GM10266 (cell line): ENCODE measurements around the gene RASGRP1.

ENCODE experiments used
- DNase-seq: peaks from one replicate; pipeline ENCODE4 v3.0.0; 2012; ENCODE audit errors: extremely low spot score
- TF ChIP-seq, protein P1 (sequence below): IDR thresholded peaks from 2 replicates; pipeline ENCODE4 v1.5.1; 2012; ENCODE audit warnings: mild to moderate bottlenecking, low read depth; ENCODE audit not compliant: control insufficient read depth, insufficient read depth; ENCODE audit errors: missing control alignments

RASGRP1 gene

DNA sequence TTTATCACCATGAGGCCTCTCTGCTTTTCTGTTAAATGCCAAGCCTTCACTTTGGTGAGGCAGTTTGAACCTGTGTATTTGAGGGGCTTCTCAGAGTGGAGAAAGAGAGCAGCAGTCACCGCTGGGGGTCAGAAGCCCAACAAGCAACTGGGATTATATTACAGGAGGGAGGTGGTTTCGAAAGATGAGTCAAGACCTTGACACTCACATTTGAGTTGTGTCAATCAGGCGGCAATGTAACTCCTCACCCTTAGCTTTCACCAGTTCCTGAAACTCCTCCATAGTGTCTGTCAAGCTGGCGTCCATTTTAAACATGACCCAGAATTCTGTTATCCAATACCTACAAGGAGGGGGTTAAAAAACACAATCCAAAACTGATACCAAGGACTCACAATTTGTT is 46.5 kb downstream of the RASGRP1 start:
- DNase-seq, result no peak
- TF ChIP-seq, protein P1, sequence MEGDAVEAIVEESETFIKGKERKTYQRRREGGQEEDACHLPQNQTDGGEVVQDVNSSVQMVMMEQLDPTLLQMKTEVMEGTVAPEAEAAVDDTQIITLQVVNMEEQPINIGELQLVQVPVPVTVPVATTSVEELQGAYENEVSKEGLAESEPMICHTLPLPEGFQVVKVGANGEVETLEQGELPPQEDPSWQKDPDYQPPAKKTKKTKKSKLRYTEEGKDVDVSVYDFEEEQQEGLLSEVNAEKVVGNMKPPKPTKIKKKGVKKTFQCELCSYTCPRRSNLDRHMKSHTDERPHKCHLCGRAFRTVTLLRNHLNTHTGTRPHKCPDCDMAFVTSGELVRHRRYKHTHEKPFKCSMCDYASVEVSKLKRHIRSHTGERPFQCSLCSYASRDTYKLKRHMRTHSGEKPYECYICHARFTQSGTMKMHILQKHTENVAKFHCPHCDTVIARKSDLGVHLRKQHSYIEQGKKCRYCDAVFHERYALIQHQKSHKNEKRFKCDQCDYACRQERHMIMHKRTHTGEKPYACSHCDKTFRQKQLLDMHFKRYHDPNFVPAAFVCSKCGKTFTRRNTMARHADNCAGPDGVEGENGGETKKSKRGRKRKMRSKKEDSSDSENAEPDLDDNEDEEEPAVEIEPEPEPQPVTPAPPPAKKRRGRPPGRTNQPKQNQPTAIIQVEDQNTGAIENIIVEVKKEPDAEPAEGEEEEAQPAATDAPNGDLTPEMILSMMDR, result no peak

- TF ChIP-seq, protein P1, result no peak
- no peak for DNase-seq
Observed at GRCh38 chr15:38517312-38517975, 47.2 kb downstream of the RASGRP1 start.

GRCh38 chr15:38516626-38517025 is 48.0 kb downstream of the RASGRP1 start:
- no peak for DNase-seq
- TF ChIP-seq, protein P1, result no peak

GRCh38 chr15:38514601-38515000 is 50.0 kb downstream of the RASGRP1 start:
- DNase-seq, result no peak
- TF ChIP-seq, protein P1, result no peak

- TF ChIP-seq, protein P1, result no peak
- DNase-seq, result no peak
Observed at GRCh38 chr15:38512901-38513300, 51.7 kb downstream of the RASGRP1 start.

- TF ChIP-seq, protein P1, result no peak
- DNase-seq, result no peak
Observed at GRCh38 chr15:38509152-38509551, 55.5 kb downstream of the RASGRP1 start.

GRCh38 chr15:38508647-38509046 is 56.0 kb downstream of the RASGRP1 start:
- no peak for DNase-seq
- TF ChIP-seq, protein P1, result no peak
